ENCODE measurements around the gene BRD4.

Gene BRD4

DNA sequence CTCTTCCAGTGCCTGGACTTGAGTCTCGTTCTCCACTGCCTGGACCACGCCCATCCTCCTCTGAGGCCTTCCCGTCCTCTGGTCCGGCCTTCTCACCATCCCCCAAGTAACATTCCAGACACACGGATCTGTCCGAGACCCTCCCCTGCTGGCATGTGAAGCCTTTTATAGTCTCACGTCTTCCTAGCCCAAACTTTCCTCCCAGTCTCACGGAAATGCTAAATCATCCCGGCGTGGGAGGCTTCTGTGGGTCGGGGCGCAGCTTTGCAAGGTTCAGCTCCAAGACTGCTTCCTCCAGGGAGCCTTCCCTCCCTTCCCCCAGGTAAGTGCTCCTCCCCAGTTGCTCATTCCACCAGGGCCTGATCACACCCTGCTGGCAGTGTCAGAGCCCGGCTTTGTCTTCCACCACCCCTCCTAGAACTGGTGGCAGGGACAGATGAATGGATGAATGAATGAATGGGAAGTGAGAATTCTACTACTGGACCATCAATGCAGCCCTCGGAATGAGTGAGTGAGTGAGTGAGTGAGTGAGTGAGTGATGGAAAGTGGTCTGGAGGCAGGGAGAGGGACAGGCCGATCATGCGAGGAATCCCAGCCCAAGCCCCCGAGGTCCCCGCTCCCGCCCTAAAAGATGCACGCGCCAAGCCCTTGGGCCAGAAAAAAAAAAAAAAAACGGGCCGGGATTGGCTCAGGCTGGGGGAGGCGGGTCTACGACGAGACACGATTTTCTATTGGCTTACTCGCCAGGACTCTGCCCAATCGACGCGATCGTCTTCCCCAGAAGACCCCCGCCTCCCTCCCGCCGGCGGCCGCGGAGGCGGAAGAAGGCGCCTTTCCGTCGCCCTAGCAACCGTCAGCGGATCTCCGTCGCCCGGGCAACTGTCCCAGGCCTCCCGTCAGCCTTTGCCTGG lies 109.3 kb downstream of the BRD4 start:
- peak; percentile 97 for DNase-seq

DNA sequence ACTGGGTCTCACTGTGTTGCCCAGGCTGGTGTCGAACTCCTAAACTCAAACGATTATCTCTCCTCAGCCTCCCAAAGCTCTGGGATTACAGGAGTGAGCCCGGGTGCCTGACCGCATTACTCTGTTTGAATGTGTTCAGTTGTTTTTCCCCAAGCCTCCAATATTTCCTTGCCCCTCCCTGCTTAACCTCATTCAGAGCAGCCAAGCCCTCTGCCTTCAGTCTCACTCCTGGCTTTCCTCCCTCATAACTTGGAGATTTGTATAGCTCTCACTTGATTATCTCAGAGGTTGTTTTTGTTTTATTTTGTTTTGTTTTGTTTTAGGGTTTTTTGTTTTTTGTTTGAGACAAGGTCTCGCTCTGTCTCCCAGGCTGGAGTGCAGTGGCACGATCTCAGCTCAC lies 111.5 kb downstream of the BRD4 start:
- no peak for DNase-seq

DNA sequence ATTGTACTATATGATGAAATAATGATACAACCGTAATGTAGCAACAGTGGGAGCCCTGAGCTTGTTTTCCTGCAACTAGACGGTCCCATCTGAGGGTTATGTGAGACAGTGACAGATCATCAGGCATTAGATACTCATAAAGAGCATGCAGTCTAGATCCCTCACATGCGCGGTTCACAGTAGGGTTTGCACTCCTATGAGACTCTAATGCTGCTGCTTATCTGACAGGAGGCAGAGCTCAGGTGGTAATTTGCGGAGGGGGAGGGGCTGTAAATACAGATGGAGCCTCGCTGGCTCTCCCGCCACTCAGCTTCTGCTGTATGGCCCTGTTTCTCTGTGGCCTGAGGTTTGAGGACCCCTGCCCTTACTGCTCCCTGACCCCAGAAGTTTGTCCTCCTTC lies 113.8 kb downstream of the BRD4 start:
- DNase-seq = no peak

DNA sequence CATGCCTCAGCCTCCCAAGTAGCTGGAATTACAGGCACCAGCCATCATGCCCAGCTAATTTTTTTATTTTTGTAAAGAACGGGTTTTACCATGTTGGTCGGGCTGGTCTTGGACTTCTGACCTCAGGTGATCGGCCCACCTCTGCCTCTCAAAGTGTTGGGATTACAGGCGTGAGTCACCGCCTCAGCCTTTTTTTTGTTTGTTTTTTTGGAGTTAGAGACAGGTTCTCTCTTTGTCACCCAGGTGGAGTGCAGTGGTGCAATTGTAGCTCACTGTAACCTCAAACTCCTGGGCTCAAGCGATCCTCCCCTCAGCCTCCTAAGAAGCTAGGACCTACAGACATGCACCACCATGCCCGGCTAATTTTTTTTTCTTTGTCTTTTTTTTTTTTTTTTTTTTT lies 116.0 kb downstream of the BRD4 start:
- no peak for DNase-seq

DNA sequence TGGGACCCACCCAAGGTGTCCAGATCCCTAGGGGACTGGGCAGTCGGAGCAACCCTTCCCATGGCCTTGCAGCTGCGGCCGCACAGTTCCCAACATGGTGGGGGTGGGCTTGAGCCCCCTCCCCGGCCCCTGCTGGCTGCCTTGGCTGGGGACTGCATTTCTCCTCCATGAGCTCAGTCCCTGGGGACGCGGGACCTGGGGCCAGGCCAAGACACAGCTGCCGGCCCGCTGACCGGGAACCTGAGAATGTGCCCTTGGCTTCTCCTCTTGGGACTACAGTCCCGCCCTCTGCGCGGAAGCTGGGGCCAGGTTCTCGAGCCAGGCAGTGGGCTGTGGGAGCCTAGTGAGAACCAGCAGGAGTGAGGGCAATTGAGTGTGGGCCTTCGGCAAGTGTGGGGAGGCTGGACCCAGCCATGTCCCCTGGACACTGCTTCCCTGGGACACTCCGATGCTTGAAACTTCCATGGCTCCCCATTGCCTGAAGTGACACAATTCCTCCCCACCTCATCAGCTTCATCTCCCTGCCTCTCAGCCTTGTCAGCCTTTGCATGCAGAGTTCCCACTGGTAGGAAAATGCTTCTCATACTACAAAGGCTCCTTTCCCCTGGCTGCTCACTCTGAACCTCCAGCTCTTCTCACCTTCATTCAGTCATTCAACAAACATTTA lies 118.5 kb downstream of the BRD4 start:
- DNase-seq = peak; percentile 82

DNA sequence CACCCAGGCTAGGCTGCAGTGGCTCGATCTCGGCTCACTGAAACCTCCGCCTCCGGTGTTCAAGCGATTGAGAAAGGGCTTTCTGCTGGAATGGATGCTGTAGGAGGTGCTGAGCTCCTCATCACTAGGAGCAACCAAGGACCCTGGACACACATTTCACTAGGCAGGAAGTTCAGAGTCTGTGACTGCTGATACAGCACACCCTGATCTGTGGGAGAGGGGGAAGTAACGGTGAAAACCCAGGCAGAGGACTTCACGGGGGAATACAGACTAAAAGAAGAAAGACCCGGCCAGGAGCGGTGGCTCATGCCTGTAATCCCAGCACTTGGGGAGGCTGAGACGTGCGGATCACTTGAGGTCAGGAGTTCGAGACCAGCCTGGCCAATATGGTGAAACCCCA lies 119.6 kb downstream of the BRD4 start:
- DNase-seq = no peak

DNA sequence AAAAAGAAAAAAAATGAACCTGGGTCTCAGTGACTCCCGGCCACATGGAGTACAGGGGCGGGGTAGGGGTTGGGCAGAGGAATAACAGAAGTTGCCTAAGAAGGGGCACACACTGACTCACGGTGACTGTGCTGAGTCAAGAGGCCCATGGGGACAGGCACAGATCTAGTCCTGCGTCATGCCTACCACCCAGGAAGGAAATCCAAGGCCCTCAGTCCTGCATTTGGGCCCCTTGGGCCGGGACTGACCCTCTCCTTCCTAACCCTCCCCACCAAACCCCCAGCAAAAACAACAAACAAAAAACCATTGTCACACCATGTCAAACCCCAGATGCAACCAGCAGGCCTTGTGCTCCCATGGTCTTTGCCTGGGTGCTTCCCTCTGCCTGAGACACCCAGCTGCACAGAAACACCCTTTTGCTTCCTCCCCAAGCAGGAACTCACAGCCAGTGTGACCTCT lies 122.0 kb downstream of the BRD4 start:
- DNase-seq = no peak

DNA sequence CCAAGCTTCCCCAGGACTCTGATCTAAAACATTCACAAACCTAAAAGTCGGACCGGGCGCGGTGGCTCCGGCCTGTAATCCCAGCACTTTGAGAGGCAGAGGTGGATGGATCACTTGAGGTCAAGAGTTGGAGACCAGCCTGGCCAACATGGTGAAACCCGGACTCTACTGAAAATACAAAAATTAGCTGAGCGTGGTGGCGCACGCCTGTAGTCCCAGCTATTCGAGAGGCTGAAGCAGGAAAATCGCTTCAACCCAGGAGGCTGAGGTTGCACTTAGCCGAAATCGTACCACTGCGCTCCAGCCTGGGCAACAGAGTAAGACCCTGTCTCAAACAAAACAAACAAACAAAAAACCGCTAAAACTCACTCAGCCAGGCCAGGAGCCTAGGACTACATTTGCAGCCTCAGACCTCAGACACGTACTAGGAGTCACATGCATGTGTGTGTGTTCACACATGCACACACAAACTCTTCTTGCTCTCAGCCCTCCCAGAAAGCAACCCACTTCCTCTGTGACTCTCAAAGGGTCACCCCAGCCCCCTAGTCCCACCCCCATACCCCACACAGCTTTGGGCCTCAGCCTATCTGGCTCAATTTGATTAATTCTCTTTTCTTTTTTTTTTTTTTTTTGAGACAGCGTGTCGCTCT lies 130.8 kb downstream of the BRD4 start:
- peak; percentile 16 for DNase-seq

DNA sequence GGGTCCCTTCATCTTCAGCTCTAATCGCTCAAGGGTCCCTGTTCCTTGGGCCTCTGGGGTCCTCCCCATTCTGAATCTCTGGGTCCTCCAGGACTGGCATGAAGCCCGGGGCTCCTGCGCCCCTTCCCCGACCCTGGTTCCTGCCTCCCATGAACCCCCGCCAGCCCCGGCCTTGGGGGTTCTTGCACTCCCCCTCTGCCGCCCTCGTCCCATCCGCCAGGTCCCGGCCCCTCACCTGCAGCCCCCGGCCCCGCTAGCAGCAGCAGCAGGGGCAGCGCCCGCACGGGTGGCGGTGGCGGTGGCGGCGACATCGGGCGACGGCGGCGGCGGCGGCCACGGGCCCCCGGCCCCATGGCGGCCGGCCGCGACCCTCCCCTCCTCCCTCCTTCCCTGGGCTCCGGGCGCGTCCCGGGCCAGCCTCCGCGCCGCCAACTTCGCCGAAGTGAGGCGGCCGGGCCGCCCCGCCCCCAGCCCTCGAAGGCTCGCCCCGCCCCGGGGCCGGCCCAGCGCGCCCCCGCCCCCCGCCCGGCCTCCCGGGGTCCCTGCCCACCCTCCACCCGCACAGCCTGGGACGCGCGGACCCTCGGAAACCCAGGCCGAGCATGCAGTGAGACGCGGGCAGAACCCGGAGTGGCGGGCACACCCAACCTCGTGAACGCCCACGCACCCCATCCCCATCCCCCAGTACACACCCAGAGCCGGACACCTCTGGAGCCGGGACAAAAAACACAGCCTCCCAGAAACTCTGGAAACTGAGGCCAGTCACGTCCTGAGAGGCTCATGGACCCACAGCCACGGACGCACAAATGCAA lies 131.6 kb downstream of the BRD4 start, which contains the start of gene NOTCH3:
Gene NOTCH3, minus strand, starts transcription at position 443 of the 812 bp plus-strand sequence. Its CDS starts 90 bp downstream, at position 353.
- DNase-seq = peak; percentile 57

DNA sequence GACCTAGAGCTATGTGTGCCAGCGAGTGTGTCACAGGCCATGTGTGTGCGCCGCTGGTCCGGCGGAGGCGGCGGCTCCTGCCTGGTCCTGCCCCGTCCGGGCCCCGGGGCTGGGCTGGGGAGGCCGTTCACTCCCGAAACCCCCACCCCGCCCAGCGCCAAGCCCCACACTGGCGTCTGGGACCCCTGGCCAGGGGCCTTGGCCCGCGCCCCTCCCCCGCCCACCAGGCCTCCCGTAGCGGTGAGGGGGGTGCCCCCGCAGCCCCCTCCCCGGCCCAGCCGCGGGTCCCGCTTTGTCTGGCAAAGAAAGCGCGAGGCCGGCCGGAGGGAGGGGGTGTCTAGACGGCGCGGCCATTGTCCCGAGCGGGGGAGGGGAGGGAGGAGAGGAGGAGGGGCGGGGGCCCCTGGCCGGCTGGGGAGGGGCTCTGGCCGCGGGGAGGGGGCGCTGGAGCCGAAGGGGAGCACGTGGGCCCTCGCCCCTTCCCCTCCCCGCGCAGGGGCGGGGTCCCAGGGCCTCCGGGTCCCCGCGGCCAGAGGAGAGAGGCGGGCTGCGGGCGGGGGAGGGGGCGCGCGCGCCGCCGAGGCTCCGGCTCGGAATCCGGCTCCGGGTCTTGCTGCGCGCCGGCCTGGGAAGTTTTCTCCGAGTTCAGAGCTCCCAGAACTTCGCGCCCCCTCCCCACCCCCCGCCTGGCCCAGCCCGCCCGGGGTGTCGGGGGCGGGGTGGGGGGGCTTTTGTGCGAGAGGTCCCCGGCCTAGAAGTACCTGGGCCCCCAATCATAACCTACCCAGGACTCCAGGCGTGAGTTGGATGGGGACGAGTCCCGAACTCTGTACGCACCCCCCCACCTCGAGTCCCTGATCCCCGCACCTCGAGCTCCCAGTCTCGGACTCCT lies 132.4 kb downstream of the BRD4 start:
- DNase-seq = peak; percentile 86

DNA sequence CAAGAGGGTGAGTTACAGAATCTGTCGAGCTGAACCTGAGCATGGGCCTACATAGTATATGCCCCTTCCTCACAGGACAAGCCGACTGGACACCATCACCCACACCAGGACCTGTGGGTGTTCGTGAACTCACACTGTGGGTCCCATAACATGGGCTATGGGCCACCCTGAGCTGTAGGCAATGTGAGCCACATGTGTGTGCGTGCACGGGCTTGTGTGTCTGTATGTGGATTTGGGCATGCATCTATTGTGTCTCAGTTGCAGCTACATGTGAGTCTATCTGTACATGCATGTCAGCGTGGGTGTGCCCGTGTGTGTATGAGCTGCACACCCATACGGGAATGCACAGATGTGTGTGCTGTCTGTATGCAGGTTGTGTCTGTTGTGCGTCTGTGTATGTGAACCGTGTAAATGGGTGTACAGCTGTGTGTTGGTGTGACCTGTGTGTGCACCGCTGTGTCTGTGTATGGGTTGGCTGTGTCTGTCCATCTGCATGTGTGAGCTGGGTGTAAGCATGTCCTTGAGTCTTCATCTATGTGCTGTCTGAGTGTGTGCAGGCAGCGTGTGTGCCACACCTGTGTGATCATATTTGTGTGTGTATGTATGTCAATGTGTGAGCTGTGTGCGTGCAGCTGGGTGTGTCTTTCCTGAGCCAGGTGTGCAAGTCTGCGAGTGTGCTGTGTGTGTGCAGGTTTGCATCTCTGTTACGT lies 133.2 kb downstream of the BRD4 start:
- DNase-seq = peak; percentile 20

DNA sequence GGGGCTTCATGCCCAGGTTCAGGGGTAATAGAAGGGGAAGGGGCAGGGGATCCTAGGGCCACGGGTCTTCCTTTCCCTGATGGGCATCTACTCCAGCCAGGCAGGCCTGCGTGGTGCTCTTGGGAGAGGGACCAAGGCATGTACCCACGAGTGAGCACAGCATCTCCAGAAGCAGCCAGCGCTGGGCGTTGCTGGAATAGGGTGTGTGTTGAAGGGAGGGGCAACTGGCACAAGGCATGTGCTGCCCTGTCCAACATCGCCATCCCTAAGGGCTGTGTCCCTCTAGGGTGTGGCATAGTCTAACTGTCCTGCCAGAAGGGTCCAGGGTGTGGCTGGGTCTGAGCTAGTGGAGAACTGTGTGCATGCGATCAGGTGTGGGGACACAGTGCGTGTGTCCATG lies 134.4 kb downstream of the BRD4 start:
- peak; percentile 47 for DNase-seq

DNA sequence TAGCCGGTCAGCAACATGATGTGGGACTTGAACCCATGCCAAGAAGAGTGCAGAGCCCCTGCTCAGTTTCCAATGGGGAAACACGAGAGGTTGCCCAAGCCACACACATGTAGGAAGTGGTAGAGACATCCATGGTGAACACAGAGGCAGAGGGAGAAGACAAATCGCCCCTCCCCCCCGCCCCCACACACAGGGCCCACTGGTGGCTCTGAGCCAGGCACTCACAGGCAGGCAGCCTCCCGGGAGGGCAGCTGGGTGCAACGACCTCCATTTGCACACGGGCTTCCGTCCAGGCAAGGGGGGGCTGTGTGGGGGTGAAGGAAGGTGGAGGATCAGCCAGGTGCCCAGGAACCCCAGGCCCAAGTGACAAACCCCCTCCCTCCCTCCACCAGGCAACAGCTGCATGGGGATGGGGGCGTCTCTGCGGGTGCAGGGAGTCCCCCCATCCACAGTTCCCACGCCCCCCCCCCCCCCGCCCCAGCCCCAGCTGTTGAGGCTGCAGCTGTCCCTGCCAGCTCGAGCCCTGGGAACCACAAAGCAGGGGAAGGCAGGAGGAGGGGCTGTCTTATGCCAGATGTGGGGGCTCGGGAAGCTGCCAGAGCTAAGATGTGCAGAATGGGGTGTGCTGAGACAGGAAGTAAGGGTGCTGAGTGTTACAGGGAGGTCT lies 134.9 kb downstream of the BRD4 start:
- DNase-seq = peak; percentile 81

DNA sequence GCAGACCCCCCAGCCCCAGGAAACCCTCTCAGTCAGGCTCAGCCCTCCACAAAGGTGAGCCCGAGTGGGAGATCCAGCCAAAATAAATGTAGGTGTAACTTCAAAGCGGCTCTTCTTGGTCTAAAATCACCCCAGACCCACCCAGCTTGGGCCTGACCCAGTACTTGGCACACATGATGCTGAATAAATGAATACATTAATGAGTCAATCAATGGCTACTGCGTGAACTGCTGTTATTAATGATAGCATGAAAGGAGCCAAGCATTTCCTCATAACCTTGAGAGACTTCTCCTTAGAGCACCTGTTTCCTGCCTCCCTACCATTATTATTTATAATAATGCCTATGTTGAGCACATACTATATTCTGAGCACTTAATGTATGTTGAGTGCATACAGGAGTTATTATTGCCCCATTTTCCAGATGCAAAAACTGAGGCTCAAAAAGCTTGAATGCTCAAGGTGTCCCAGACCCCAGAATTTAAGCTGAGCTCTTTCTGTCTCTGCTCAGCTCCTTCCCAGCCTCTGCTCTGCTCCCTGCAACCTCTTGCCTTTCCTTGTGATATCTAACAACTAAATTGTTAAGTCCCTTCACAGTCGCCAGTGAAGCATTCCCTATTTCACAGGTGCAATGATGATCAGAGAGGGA lies 135.9 kb downstream of the BRD4 start:
- no peak for DNase-seq

DNA sequence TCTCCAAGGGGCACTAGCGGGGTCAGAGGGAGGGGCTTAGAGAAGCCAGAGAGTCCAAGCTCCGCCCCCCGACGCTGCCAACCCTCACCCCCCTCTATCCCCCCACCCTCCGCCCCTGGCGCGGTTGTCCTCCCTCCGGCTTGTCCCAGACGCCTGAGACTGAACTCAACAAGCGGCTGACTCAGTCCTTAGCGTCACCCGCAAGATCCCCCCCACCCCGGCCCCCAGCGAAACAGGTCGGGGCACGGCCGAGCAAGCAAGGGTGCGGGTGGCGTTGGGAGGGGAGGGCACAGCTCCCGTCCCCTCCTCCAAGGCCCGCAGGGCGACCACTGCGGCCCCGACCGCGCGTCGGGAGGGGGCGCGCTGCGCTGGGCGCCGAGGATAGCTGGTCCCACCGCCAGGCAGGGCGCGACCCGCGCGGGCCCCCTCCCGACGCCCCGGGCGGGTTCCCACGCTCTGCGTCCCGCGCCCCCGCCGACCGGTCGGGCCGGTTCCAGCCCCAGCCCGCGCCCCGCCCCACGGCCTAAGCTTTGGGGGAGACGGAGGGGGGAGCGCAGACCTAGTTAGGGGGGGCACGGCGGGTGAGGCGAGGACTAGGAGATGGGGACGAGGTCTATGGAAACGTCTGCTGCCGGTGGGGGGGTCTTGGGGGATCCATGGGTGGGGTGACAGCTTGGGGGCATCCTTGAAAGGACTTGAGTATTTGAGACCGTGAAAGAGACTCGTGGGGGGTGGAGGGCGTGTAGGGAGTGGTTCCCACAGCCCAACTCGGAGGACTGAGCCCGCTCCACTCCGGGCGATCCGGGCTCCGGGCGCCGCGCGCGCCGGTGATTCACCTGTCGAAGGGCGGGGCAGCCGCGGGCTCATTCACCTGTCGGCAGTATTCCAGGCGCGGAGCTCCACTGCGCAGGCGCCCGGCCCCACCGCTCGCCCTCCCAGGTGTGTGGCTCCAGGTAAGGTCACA lies 136.7 kb downstream of the BRD4 start:
- DNase-seq = peak; percentile 79

DNA sequence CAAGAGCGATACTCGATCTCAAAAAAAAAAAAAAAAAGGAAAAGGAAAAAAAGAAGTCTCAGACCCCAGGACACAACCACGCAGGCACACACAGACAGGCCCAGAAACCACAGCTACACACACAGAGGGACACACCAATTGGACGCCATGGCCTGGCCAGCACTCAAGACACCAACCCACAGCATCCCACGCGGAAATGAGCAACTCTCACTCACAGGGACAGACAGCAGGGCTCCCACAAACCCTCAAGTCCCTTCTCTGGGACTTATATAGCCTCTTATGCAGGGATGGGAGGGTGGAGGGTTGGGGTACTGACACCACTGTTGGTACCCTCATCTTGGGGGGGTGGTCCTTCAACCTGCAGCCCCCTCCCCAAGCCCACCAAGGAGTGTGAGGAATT lies 137.4 kb downstream of the BRD4 start:
- peak; percentile 60 for DNase-seq

DNA sequence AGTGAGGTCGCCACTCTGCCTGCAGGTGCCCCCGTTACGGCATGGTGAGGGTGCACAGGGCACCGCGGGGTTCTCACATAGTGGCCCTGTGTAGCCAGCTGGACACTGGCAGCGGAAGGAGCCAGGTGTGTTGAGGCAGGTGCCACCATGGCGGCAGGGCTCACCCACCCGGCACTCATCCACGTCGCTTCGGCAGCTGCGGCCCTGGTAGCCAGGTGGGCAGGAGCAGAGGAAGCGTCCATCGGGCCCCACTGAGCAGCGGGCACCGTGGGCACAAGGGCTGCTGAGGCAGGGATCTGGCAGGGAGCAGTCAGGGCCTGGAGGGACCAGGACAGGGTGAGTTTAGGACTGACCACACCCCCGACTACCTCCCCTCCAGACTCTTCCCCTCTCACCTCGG lies 140.4 kb downstream of the BRD4 start:
- DNase-seq = no peak

DNA sequence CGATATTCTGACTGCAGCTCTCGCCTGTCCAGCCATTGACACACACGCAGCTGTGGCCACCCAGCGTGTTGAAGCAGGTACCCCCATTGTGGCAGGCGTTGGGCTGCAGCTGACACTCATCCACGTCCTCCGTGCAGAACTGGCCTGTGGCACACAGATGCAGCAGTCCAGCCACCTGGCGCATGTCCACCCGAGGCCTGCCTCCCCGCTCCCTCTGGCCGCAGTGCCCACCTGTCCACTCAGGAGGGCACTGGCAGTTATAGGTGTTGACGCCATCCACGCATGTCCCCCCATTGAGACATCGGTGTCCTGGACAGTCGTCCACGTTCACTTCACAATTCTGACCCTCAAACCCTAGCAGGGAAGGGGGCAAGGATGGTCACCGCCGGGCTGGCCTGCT lies 140.8 kb downstream of the BRD4 start:
- no peak for DNase-seq

DNA sequence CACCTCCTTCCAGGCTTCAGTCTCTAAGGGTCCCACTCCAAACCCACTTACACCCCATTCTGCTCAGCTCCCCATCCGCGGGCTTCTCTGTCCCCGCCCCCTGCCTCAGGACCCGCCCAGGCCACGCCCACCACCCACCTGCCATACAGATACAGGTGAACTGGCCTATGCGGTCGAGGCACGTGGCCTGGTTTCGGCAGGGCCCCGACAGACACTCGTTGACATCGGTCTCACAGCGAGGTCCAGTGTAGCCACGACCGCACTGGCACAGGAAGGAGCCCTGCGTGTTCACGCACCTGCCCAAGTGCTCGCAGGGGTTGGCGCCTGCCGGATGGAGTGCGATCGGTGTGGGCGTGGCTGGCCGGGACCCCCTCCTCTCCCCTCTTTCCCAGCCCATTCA lies 143.5 kb downstream of the BRD4 start:
- DNase-seq = no peak
